Measurements from ENCODE around the gene RUBCNL.

GRCh38 chr13:46296115-46296822, 90.8 kb downstream of the RUBCNL start:
- TF ChIP-seq POLR2AphosphoS5 (IDR thresholded peaks at IDR 0.05; ENCODE audit: low read depth, low read length): no peak
- no peak for TF ChIP-seq EGR1 (IDR thresholded peaks at IDR 0.05; ENCODE audit: low read depth)
- no peak for TF ChIP-seq POLR2A (IDR thresholded peaks at IDR 0.05; ENCODE audit: borderline replicate concordance, extremely low read depth, insufficient read depth, insufficient read length)
- no peak for TF ChIP-seq SP1 (IDR thresholded peaks at IDR 0.05; ENCODE audit: low read depth)
- TF ChIP-seq CEBPB (IDR thresholded peaks at IDR 0.05; ENCODE audit: low read depth): peak; percentile 37; the same call in 1 of the 2 replicates
- TF ChIP-seq CTCF (IDR thresholded peaks at IDR 0.05 in 2 of 3, conservative IDR thresholded peaks at IDR 0.05 in 1 of 3; ENCODE audit: borderline replicate concordance in 1 of 3, insufficient read depth in 1 of 3, low read depth in 2 of 3, low read length in 2 of 3): no peak
- TF ChIP-seq REST (IDR thresholded peaks at IDR 0.05; ENCODE audit: low read depth): no peak
